Measurements from ENCODE around the gene IL1RAPL2. TPM values are rescaled to one million over a fixed set of nuclear protein-coding genes. Genes with fewer than 3 reads are reported as not detected.
"Not testable (repeated sequence)": the region's sequence is repeated elsewhere in the genome, so short reads cannot be mapped to it uniquely, and the experiment has no call there.

Gene IL1RAPL2
- total RNA-seq, 2 experiments from 2014 or later: not detected

- Mint-ChIP-seq H3K27ac (no peak overlapping the region), H3K9me3 (no peaks in the 10 kb centered on the region), H3K36me3 (ENCODE audit: low read depth) (no peaks in the 10 kb centered on the region), H3K4me1 (no peaks in the 10 kb centered on the region), H3K4me3 (no peak overlapping the region), H3K27me3 (no peaks in the 10 kb centered on the region)
- CTCF ChIA-PET: no interaction called here
- no peak for DNase-seq
- POLR2A ChIA-PET: no interaction called here
Observed at GRCh38 chrX:104641176-104641575, 75.2 kb downstream of the IL1RAPL2 start.

- ChIA-PET CTCF (no interaction called here), POLR2A (no interaction called here)
- Mint-ChIP-seq H3K4me3 (no peak overlapping the region), H3K27ac (no peak overlapping the region), H3K4me1 (no peaks in the 10 kb centered on the region), H3K36me3 (ENCODE audit: low read depth) (no peaks in the 10 kb centered on the region), H3K27me3 (no peaks in the 10 kb centered on the region), H3K9me3 (no peaks in the 10 kb centered on the region)
- no peak for DNase-seq
Observed at GRCh38 chrX:104647084-104647483, 81.1 kb downstream of the IL1RAPL2 start.

GRCh38 chrX:104659005-104659744 is 93.2 kb downstream of the IL1RAPL2 start:
- POLR2A ChIA-PET: no interaction called here

GRCh38 chrX:104660092-104660491 is 94.1 kb downstream of the IL1RAPL2 start:
- Mint-ChIP-seq H3K27me3 (no peaks in the 10 kb centered on the region), H3K4me1 (no peaks in the 10 kb centered on the region), H3K4me3 (no peak overlapping the region), H3K27ac (no peak overlapping the region), H3K36me3 (ENCODE audit: low read depth) (no peaks in the 10 kb centered on the region), H3K9me3 (no peaks in the 10 kb centered on the region)
- POLR2A ChIA-PET: no interaction called here
- CTCF ChIA-PET: no interaction called here
- no peak for DNase-seq

More at GRCh38 chrX:104659005-104659744, 93.2 kb downstream of the IL1RAPL2 start:
- no peak overlapping the region for H3K27ac Mint-ChIP-seq
- no peak for DNase-seq
- CTCF ChIA-PET: no interaction called here
- H3K4me3 Mint-ChIP-seq: no peak overlapping the region
- H3K36me3 Mint-ChIP-seq (ENCODE audit: low read depth): no peaks in the 10 kb centered on the region
- no peaks in the 10 kb centered on the region for H3K9me3 Mint-ChIP-seq
- H3K4me1 Mint-ChIP-seq: no peaks in the 10 kb centered on the region
- no peaks in the 10 kb centered on the region for H3K27me3 Mint-ChIP-seq

- no peak overlapping the region for H3K27ac Mint-ChIP-seq
- no peaks in the 10 kb centered on the region for H3K4me1 Mint-ChIP-seq
- H3K4me3 Mint-ChIP-seq: no peak overlapping the region
- CTCF ChIA-PET: no interaction called here
- POLR2A ChIA-PET: no interaction called here
- H3K27me3 Mint-ChIP-seq: no peaks in the 10 kb centered on the region
- DNase-seq: no peak
- no peaks in the 10 kb centered on the region for H3K9me3 Mint-ChIP-seq
- no peaks in the 10 kb centered on the region for H3K36me3 Mint-ChIP-seq (ENCODE audit: low read depth)
Observed at GRCh38 chrX:104662694-104663093, 96.7 kb downstream of the IL1RAPL2 start.

GRCh38 chrX:104665691-104666090 is 99.7 kb downstream of the IL1RAPL2 start:
- ChIA-PET CTCF (no interaction called here), POLR2A (no interaction called here)
- no peaks in the 10 kb centered on the region for H3K9me3 Mint-ChIP-seq
- H3K36me3 Mint-ChIP-seq (ENCODE audit: low read depth): no peaks in the 10 kb centered on the region
- no peaks in the 10 kb centered on the region for H3K4me1 Mint-ChIP-seq
- H3K27ac Mint-ChIP-seq: no peak overlapping the region
- no peaks in the 10 kb centered on the region for H3K27me3 Mint-ChIP-seq
- no peak overlapping the region for H3K4me3 Mint-ChIP-seq
- DNase-seq: no peak

GRCh38 chrX:104668550-104668949 is 102.6 kb downstream of the IL1RAPL2 start:
- ChIA-PET POLR2A (no interaction called here), CTCF (interaction anchor here (0.6 kb wide), 2 partner anchors 21 to 250 kb away, joined by 3 to 4 read pairs; no protein-coding TSS in a partner anchor)
- no peak for DNase-seq
- Mint-ChIP-seq H3K9me3 (no peaks in the 10 kb centered on the region), H3K4me3 (no peak overlapping the region), H3K4me1 (no peaks in the 10 kb centered on the region), H3K27ac (no peak overlapping the region), H3K27me3 (no peaks in the 10 kb centered on the region), H3K36me3 (ENCODE audit: low read depth) (no peaks in the 10 kb centered on the region)

GRCh38 chrX:104669063-104669462 is 103.1 kb downstream of the IL1RAPL2 start:
- no peak for DNase-seq
- ChIA-PET CTCF (no interaction called here), POLR2A (no interaction called here)
- Mint-ChIP-seq H3K27ac (no peak overlapping the region), H3K27me3 (no peaks in the 10 kb centered on the region), H3K4me3 (no peak overlapping the region), H3K9me3 (no peaks in the 10 kb centered on the region), H3K4me1 (no peaks in the 10 kb centered on the region), H3K36me3 (ENCODE audit: low read depth) (no peaks in the 10 kb centered on the region)

- Mint-ChIP-seq H3K9me3 (no peaks in the 10 kb centered on the region), H3K27me3 (no peaks in the 10 kb centered on the region), H3K27ac (no peak overlapping the region), H3K4me1 (no peaks in the 10 kb centered on the region), H3K4me3 (no peak overlapping the region), H3K36me3 (ENCODE audit: low read depth) (no peaks in the 10 kb centered on the region)
- no peak for DNase-seq
- ChIA-PET POLR2A (no interaction called here), CTCF (no interaction called here)
Observed at GRCh38 chrX:104670051-104670450, 104.1 kb downstream of the IL1RAPL2 start.

- CTCF ChIA-PET; H3K9me3 Mint-ChIP-seq; H3K4me1 Mint-ChIP-seq; H3K36me3 Mint-ChIP-seq (ENCODE audit: low read depth); H3K27ac Mint-ChIP-seq; POLR2A ChIA-PET; DNase-seq; H3K27me3 Mint-ChIP-seq; H3K4me3 Mint-ChIP-seq: not testable (repeated sequence)
Observed at GRCh38 chrX:104677517-104677916, 111.5 kb downstream of the IL1RAPL2 start.

GRCh38 chrX:104679175-104679574 is 113.2 kb downstream of the IL1RAPL2 start:
- ChIA-PET POLR2A (no interaction called here), CTCF (no interaction called here)
- no peak for DNase-seq
- no peaks in the 10 kb centered on the region for H3K4me1 Mint-ChIP-seq
- H3K27ac Mint-ChIP-seq: no peak overlapping the region
- no peaks in the 10 kb centered on the region for H3K27me3 Mint-ChIP-seq
- H3K4me3 Mint-ChIP-seq: no peak overlapping the region
- no peaks in the 10 kb centered on the region for H3K36me3 Mint-ChIP-seq (ENCODE audit: low read depth)
- no peaks in the 10 kb centered on the region for H3K9me3 Mint-ChIP-seq

- H3K27ac Mint-ChIP-seq: no peak overlapping the region
- no peaks in the 10 kb centered on the region for H3K36me3 Mint-ChIP-seq (ENCODE audit: low read depth)
- ChIA-PET CTCF (no interaction called here), POLR2A (no interaction called here)
- H3K9me3 Mint-ChIP-seq: no peaks in the 10 kb centered on the region
- no peak for DNase-seq
- H3K27me3 Mint-ChIP-seq: no peaks in the 10 kb centered on the region
- no peak overlapping the region for H3K4me3 Mint-ChIP-seq
- no peaks in the 10 kb centered on the region for H3K4me1 Mint-ChIP-seq
Observed at GRCh38 chrX:104681214-104681613, 115.2 kb downstream of the IL1RAPL2 start.

GRCh38 chrX:104684077-104684476 is 118.1 kb downstream of the IL1RAPL2 start:
- H3K4me3 Mint-ChIP-seq: no peak overlapping the region
- ChIA-PET POLR2A (no interaction called here), CTCF (interaction anchor here (1.5 kb wide), 1 partner anchor 20 kb away, joined by 4 read pairs; no protein-coding TSS in a partner anchor)
- no peak overlapping the region for H3K27ac Mint-ChIP-seq
- no peaks in the 10 kb centered on the region for H3K9me3 Mint-ChIP-seq
- no peaks in the 10 kb centered on the region for H3K27me3 Mint-ChIP-seq
- no peak for DNase-seq
- H3K4me1 Mint-ChIP-seq: no peaks in the 10 kb centered on the region
- H3K36me3 Mint-ChIP-seq (ENCODE audit: low read depth): no peaks in the 10 kb centered on the region

GRCh38 chrX:104695593-104695992 is 129.6 kb downstream of the IL1RAPL2 start:
- CTCF ChIA-PET: no interaction called here
- Mint-ChIP-seq H3K36me3 (ENCODE audit: low read depth) (no peaks in the 10 kb centered on the region), H3K27ac (no peak overlapping the region), H3K9me3 (no peaks in the 10 kb centered on the region), H3K27me3 (no peaks in the 10 kb centered on the region), H3K4me1 (no peaks in the 10 kb centered on the region), H3K4me3 (no peak overlapping the region)
- POLR2A ChIA-PET: no interaction called here
- DNase-seq: no peak

Data from activated CD4-positive, alpha-beta T cell treated with anti-CD3 and anti-CD28 coated beads, Interleukin-2, amount 10 ng/mL, durations not matched to agents 7 days and 5 days (primary cell).